ENCODE measurements around the gene DUXA. TPM values are rescaled to one million over a fixed set of nuclear protein-coding genes. Genes with fewer than 3 reads are reported as not detected.
"Not testable (repeated sequence)": the region's sequence is repeated elsewhere in the genome, so short reads cannot be mapped to it uniquely, and the experiment has no call there.

The DUXA gene
- total and polyA plus RNA-seq, 2 donors (not counting 3 experiments of a cell fraction or from before 2014, with no cell fraction given) = not detected

- no peak overlapping the region for H2AFZ ChIP-seq (ENCODE audit: low read depth, low read length)
- H3K27ac ChIP-seq (ENCODE audit: insufficient read depth, low read depth, low read length) = no peak overlapping the region
- no peaks in the 10 kb centered on the region for H3K9me1 ChIP-seq (replicated peaks; ENCODE audit: control insufficient read depth, extremely low read depth, insufficient read depth, low read length)
- BruUV-seq (replicated peaks) = no TSS peak
- H3K4me3 ChIP-seq (replicated peaks in 1 of 3; ENCODE audit: insufficient read depth in 1 of 3, low read depth in 1 of 3, low read length in 3 of 3) = no peak overlapping the region
- H3K27me3 ChIP-seq (ENCODE audit: control insufficient read depth in 2 of 2, insufficient read depth in 2 of 2, low read length in 2 of 2) = no peaks in the 10 kb centered on the region
- no peaks in the 10 kb centered on the region for H3K4me1 ChIP-seq (ENCODE audit: control insufficient read depth, extremely low read depth, insufficient read depth, low read length)
- peaks cover 2% of the 10 kb centered on the region for H3K9me3 ChIP-seq (replicated peaks; ENCODE audit: control insufficient read depth, insufficient read depth, low read length)
- POLR2A ChIA-PET = no interaction called here
- dilution Hi-C loops (cut with MboI; ENCODE audit: extremely low pct_ligation_motif_present, low sequenced_read_pairs) (no loop called here), intact Hi-C loops (cut with micrococcal nuclease) (no loop called here)
- no peaks in the 10 kb centered on the region for H3K79me2 ChIP-seq (ENCODE audit: control insufficient read depth, insufficient read depth, low read length)
- no peaks in the 10 kb centered on the region for H4K20me1 ChIP-seq (replicated peaks; ENCODE audit: control insufficient read depth, extremely low read depth, insufficient read depth, low read length)
- no peak overlapping the region for H3K4me2 ChIP-seq (ENCODE audit: insufficient read depth, low read length)
- CTCF ChIA-PET = no interaction called here
- H3K9ac ChIP-seq (replicated peaks; ENCODE audit: extremely low read depth, insufficient read depth, low read length) = no peak overlapping the region
- FAIRE-seq (no peak), DNase-seq (ENCODE audit: low read depth, low spot score) (no peak)
- H3K36me3 ChIP-seq (ENCODE audit: control insufficient read depth in 2 of 2, extremely low read depth in 1 of 2, insufficient read depth in 2 of 2, low read length in 2 of 2) = no peaks in the 10 kb centered on the region
- no peak for TF ChIP-seq GATA2 (IDR thresholded peaks at IDR 0.05; ENCODE audit: insufficient read depth, insufficient read length, low read depth, low read length)
- TF ChIP-seq EZH2 (IDR thresholded peaks at IDR 0.05; ENCODE audit: borderline replicate concordance, low read depth, low read length, severe bottlenecking) = no peak
- no peak for TF ChIP-seq CTCF (IDR thresholded peaks at IDR 0.05; ENCODE audit: extremely low read depth in 1 of 2, insufficient read depth in 1 of 2, low read depth in 1 of 2, low read length in 2 of 2)
- no peak for TF ChIP-seq FOS (IDR thresholded peaks at IDR 0.05; ENCODE audit: borderline replicate concordance, insufficient read depth, low read length)
- no peak for TF ChIP-seq MYC (IDR thresholded peaks at IDR 0.05; ENCODE audit: low read depth, low read length)
- TF ChIP-seq POLR2AphosphoS5 (IDR thresholded peaks at IDR 0.05; ENCODE audit: insufficient read depth, low read depth, low read length) = no peak
Measured at GRCh38 chr19:57118848-57119247, 48.4 kb downstream of the DUXA start.

GRCh38 chr19:57113501-57113900 is 53.8 kb downstream of the DUXA start:
- H3K27ac ChIP-seq (ENCODE audit: insufficient read depth, low read depth, low read length); intact Hi-C loops (cut with micrococcal nuclease); DNase-seq (ENCODE audit: low read depth, low spot score); H3K36me3 ChIP-seq (ENCODE audit: control insufficient read depth in 2 of 2, extremely low read depth in 1 of 2, insufficient read depth in 2 of 2, low read length in 2 of 2); H3K4me1 ChIP-seq (ENCODE audit: control insufficient read depth, extremely low read depth, insufficient read depth, low read length); H3K27me3 ChIP-seq (ENCODE audit: control insufficient read depth in 2 of 2, insufficient read depth in 2 of 2, low read length in 2 of 2); H3K9me1 ChIP-seq (replicated peaks; ENCODE audit: control insufficient read depth, extremely low read depth, insufficient read depth, low read length); dilution Hi-C loops (cut with MboI; ENCODE audit: extremely low pct_ligation_motif_present, low sequenced_read_pairs); H3K4me2 ChIP-seq (ENCODE audit: insufficient read depth, low read length); POLR2A ChIA-PET; H3K4me3 ChIP-seq (replicated peaks in 1 of 3; ENCODE audit: insufficient read depth in 1 of 3, low read depth in 1 of 3, low read length in 3 of 3); BruUV-seq (replicated peaks); CTCF ChIA-PET; H3K79me2 ChIP-seq (ENCODE audit: control insufficient read depth, insufficient read depth, low read length); H3K9ac ChIP-seq (replicated peaks; ENCODE audit: extremely low read depth, insufficient read depth, low read length); FAIRE-seq; H4K20me1 ChIP-seq (replicated peaks; ENCODE audit: control insufficient read depth, extremely low read depth, insufficient read depth, low read length); H2AFZ ChIP-seq (ENCODE audit: low read depth, low read length): not testable (repeated sequence)
- H3K9me3 ChIP-seq (replicated peaks; ENCODE audit: control insufficient read depth, insufficient read depth, low read length) = peaks cover 11% of the 10 kb centered on the region
